Diencephalon (tissue), 1 donor: ENCODE measurements around the gene ZBTB25. TPM values are rescaled to one million over a fixed set of nuclear protein-coding genes. Genes with fewer than 3 reads are reported as not detected.

Source experiments
- small RNA-seq: library from RNA; depleted of rRNA; stranded (forward); fragments of <200 nt; gene quantifications from one replicate; pipeline ENCODE3, GENCODE V24; 2014
- total RNA-seq: library from RNA; depleted of rRNA; stranded (reverse); fragments of >200 nt; gene quantifications from one replicate; pipeline ENCODE4 v1.2.3, GENCODE V29; 2014

ZBTB25 gene
- total RNA-seq, result 19.1 TPM

GRCh38 chr14:64503434-64504309 lies at the start of gene ZBTB25:
ZBTB25 (minus strand) TSS chr14:64503838; CDS start chr14:64490533, 13,305 bp downstream.

GRCh38 chr14:64549791-64550620 lies 46.4 kb upstream of the ZBTB25 start, which contains the start of gene PPP1R36:
PPP1R36 (plus strand) TSS chr14:64549961; CDS start chr14:64549998, 37 bp downstream.

GRCh38 chr14:64540208-64541202 lies 36.9 kb upstream of the ZBTB25 start, which contains the start of gene HSPA2:
HSPA2 (plus strand) TSS chr14:64540741; CDS start chr14:64540850, 109 bp downstream.

GRCh38 chr14:64504310-64504896 lies 765 bp upstream of the ZBTB25 start, which contains the start of gene ZBTB1:
ZBTB1 (plus strand) TSS chr14:64504770; CDS start chr14:64521505, 16,735 bp downstream.

GRCh38 chr14:64465191-64465822 lies 38.3 kb downstream of the ZBTB25 start, which contains the start of gene AKAP5:
AKAP5 (plus strand) TSS chr14:64465499; CDS start chr14:64468395, 2,896 bp downstream.

Small RNAs within 50 kb of the gene (small RNA-seq; reads per million reads assigned to genes)
- not detected for gene AL049869.4

Other genes with a start within 250 kb of the ZBTB25 start
- 2.5 TPM for gene ESR2, start 209.5 kb downstream of the ZBTB25 start, total RNA-seq
- gene MTHFD1, start 115.5 kb downstream of the ZBTB25 start, total RNA-seq, result 46.4 TPM
- 44.5 TPM for gene AKAP5, start 38.3 kb downstream of the ZBTB25 start, total RNA-seq
- gene ZBTB1, start 932 bp upstream of the ZBTB25 start, total RNA-seq, result 54.4 TPM
- gene HSPA2, start 36.9 kb upstream of the ZBTB25 start, total RNA-seq, result 27.2 TPM
- gene PPP1R36, start 46.1 kb upstream of the ZBTB25 start, total RNA-seq, result 1.2 TPM
- 9.9 TPM for gene PLEKHG3, start 200.6 kb upstream of the ZBTB25 start, total RNA-seq